Mesenteric fat pad (tissue), 1 donor: ENCODE measurements around the gene RERE. TPM values are rescaled to one million over a fixed set of nuclear protein-coding genes. Genes with fewer than 3 reads are reported as not detected.
"Not testable (repeated sequence)": the region's sequence is repeated elsewhere in the genome, so short reads cannot be mapped to it uniquely, and the experiment has no call there.

Experiments used
- DNase-seq: peaks from one replicate; pipeline ENCODE4 v3.0.0-alpha.2; 2020; ENCODE audit warnings: low spot score
- total RNA-seq: library from RNA; stranded (reverse); fragmentation: NEBNext Ultra II Directional; extraction: Animal tissue kit (Norgen Biotek cat#: 25700); gene quantifications from one replicate; pipeline ENCODE4 v1.2.1, GENCODE V29; 2021
- donor health status: DM: yes; HTN: yes; CAD: no.

Gene RERE
- total RNA-seq, 1 donor from 2014 or later: 120 TPM

- DNase-seq: no peak
These were observed 424.9 kb downstream of the RERE start for GRCh38 chr1:8392522-8392921.

- no peak for DNase-seq
These were observed 426.7 kb downstream of the RERE start for GRCh38 chr1:8390707-8391106.

- DNase-seq: no peak
These were observed 427.4 kb downstream of the RERE start for GRCh38 chr1:8389958-8390535.

GRCh38 chr1:8388732-8389562 is 428.5 kb downstream of the RERE start:
- no peak for DNase-seq

- DNase-seq: no peak
These were observed 431.2 kb downstream of the RERE start for GRCh38 chr1:8386247-8386646.

GRCh38 chr1:8384577-8384976 is 432.9 kb downstream of the RERE start:
- no peak for DNase-seq

GRCh38 chr1:8384088-8384487 is 433.4 kb downstream of the RERE start:
- no peak for DNase-seq

- DNase-seq: no peak
These were observed 434.6 kb downstream of the RERE start for GRCh38 chr1:8382608-8383505.

GRCh38 chr1:8382051-8382505 is 435.4 kb downstream of the RERE start:
- no peak for DNase-seq

- DNase-seq: no peak
These were observed 435.8 kb downstream of the RERE start for GRCh38 chr1:8381618-8382017.

- DNase-seq: not testable (repeated sequence)
These were observed 437.1 kb downstream of the RERE start for GRCh38 chr1:8380310-8380709.

- no peak for DNase-seq
These were observed 437.8 kb downstream of the RERE start for GRCh38 chr1:8379513-8380186.

- DNase-seq: no peak
These were observed 438.4 kb downstream of the RERE start for GRCh38 chr1:8378981-8379470.

- no peak for DNase-seq
These were observed 439.3 kb downstream of the RERE start for GRCh38 chr1:8378178-8378577.

- no peak for DNase-seq
These were observed 440.0 kb downstream of the RERE start for GRCh38 chr1:8377271-8377981.

- DNase-seq: no peak
These were observed 441.0 kb downstream of the RERE start for GRCh38 chr1:8376358-8376840.

GRCh38 chr1:8374812-8375211 is 442.6 kb downstream of the RERE start:
- no peak for DNase-seq

- no peak for DNase-seq
These were observed 443.1 kb downstream of the RERE start for GRCh38 chr1:8374356-8374755.

GRCh38 chr1:8373581-8374241 is 443.7 kb downstream of the RERE start:
- no peak for DNase-seq

GRCh38 chr1:8373125-8373524 is 444.3 kb downstream of the RERE start:
- no peak for DNase-seq
